SK-N-MC (cell line): Measurements from ENCODE around the gene WDR27.

Source experiments
- EZH2 ChIP-seq: fragments of 200-600 bp; sonication (generic); IDR thresholded peaks from one replicate; pipeline ENCODE4 v1.6.1; 2017; ENCODE audit warnings: antibody characterized with exemption
- FOXP2 ChIP-seq: optimal IDR thresholded peaks from 2 replicates; pipeline ENCODE3; 2011; ENCODE audit warnings: mild to moderate bottlenecking, moderate library complexity; ENCODE audit not compliant: insufficient read depth; ENCODE audit errors: extremely low read length, control extremely low read depth
- POLR2AphosphoS5 ChIP-seq: IDR thresholded peaks from 2 replicates; pipeline ENCODE4 v1.6.1; 2012; ENCODE audit warnings: mild to moderate bottlenecking, low read depth, low read length, borderline replicate concordance

- TF ChIP-seq EZH2 (no peak), POLR2AphosphoS5 (no peak), FOXP2 (no peak)
Measured at GRCh38 chr6:169669147-169669546, 32.7 kb downstream of the WDR27 start.
